DND-41 (cell line): ENCODE results near the gene EIF1AD.

ENCODE experiments used
- EZH2 ChIP-seq: IDR thresholded peaks from 3 replicates; pipeline ENCODE4 v1.6.1; 2012; ENCODE audit warnings: borderline replicate concordance, low read depth, mild to moderate bottlenecking, moderate library complexity, low read length, inconsistent platforms; ENCODE audit not compliant: severe bottlenecking
- TF ChIP-seq, protein P1 (sequence below): IDR thresholded peaks from 2 replicates; pipeline ENCODE4 v1.5.1; 2012; ENCODE audit warnings: borderline replicate concordance, low read length, moderate library complexity, mild to moderate bottlenecking; ENCODE audit not compliant: poor library complexity, severe bottlenecking; ENCODE audit errors: extremely low read depth

DNA sequence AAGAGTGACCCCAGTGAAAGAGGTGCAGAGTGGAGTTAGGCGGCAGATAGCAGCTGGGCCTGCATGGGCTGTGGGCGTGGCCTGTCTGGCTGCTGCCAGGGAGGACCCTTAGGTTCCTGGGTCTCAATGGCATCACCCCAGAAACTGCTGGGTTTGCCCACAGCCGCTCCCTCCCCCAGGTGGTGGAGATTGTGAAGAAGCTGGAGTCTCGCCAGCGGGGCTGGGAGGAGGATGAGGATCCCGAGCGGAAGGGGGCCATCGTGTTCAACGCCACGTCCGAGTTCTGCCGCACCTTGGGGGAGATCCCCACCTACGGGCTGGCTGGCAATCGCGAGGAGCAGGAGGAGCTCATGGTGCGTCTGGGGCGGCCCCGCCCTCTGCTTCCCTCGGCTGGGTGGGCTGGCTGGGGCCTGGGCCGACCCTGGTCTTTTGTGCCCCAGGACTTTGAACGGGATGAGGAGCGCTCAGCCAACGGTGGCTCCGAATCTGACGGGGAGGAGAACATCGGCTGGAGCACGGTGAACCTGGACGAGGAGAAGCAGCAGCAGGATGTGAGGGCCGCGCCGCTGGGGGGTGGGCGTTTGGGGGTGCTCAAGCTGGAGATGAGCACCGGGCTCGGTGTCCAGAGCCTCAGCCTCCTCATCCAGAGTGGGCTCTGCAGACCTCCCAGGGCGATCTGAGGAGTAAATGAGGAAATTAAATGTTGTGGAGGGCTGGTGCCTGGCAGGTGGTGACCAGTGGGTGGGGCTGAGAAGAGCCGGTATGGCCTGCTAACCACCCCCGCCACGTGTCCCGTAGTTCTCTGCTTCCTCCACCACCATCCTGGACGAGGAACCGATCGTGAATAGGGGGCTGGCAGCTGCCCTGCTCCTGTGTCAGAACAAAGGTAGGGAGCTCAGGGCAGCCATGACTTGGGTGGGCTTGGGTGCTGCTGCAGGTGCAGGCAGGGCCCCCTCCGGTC lies 25.5 kb downstream of the EIF1AD start:
- TF ChIP-seq, protein P1, sequence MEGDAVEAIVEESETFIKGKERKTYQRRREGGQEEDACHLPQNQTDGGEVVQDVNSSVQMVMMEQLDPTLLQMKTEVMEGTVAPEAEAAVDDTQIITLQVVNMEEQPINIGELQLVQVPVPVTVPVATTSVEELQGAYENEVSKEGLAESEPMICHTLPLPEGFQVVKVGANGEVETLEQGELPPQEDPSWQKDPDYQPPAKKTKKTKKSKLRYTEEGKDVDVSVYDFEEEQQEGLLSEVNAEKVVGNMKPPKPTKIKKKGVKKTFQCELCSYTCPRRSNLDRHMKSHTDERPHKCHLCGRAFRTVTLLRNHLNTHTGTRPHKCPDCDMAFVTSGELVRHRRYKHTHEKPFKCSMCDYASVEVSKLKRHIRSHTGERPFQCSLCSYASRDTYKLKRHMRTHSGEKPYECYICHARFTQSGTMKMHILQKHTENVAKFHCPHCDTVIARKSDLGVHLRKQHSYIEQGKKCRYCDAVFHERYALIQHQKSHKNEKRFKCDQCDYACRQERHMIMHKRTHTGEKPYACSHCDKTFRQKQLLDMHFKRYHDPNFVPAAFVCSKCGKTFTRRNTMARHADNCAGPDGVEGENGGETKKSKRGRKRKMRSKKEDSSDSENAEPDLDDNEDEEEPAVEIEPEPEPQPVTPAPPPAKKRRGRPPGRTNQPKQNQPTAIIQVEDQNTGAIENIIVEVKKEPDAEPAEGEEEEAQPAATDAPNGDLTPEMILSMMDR: no peak
- TF ChIP-seq EZH2: no peak
